ENCODE results near the gene RIPK3.

The RIPK3 gene

DNA sequence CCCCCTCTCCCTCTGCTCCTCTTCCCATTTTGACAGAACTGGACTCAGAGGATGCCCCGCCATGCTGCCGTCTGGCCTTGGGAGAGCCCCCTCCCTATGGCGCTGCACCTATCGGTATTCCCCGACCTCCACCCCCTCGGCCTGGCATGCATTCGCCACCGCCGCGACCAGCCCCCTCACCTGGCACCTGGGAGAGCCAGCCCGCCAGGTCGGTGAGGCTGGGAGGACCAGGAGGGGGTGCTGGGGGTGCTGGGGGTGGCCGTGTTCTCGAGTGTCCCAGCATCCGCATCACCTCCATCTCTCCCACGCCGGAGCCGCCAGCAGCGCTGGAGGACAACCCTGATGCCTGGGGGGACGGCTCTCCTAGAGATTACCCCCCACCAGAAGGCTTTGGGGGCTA, 29.7 kb upstream of the RIPK3 start:
- TF ChIP-seq, protein P1, sequence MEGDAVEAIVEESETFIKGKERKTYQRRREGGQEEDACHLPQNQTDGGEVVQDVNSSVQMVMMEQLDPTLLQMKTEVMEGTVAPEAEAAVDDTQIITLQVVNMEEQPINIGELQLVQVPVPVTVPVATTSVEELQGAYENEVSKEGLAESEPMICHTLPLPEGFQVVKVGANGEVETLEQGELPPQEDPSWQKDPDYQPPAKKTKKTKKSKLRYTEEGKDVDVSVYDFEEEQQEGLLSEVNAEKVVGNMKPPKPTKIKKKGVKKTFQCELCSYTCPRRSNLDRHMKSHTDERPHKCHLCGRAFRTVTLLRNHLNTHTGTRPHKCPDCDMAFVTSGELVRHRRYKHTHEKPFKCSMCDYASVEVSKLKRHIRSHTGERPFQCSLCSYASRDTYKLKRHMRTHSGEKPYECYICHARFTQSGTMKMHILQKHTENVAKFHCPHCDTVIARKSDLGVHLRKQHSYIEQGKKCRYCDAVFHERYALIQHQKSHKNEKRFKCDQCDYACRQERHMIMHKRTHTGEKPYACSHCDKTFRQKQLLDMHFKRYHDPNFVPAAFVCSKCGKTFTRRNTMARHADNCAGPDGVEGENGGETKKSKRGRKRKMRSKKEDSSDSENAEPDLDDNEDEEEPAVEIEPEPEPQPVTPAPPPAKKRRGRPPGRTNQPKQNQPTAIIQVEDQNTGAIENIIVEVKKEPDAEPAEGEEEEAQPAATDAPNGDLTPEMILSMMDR (conservative IDR thresholded peaks at IDR 0.05; ENCODE audit: low read depth, low read length) = no peak

GRCh38 chr14:24368562-24369252, 28.9 kb upstream of the RIPK3 start:
- DNase-seq (ENCODE audit: low read depth) = no peak
- TF ChIP-seq, protein P1 (conservative IDR thresholded peaks at IDR 0.05; ENCODE audit: low read depth, low read length) = no peak
- peak overlapping the region; percentile 76 for H3K4me3 ChIP-seq (ENCODE audit: low read length)

More for the DNA sequence above, 29.7 kb upstream of the RIPK3 start:
- peak overlapping the region; percentile 76 for H3K4me3 ChIP-seq (ENCODE audit: low read length)
- no peak for DNase-seq (ENCODE audit: low read depth)

DNA sequence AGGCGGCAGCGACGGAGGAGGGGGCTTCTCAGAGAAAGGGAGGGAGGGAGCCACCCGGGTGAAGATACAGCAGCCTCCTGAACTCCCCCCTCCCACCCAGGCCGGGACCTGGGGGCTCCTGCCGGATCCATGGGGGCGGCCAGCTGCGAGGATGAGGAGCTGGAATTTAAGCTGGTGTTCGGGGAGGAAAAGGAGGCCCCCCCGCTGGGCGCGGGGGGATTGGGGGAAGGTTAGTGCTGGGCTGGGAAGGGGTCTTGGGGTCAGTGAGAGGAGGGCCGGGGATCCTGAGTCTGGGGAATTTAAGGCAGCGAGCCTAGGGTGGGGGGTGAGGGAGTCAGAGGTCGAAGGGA, 28.4 kb upstream of the RIPK3 start:
- no peak for DNase-seq (ENCODE audit: low read depth)

DNA sequence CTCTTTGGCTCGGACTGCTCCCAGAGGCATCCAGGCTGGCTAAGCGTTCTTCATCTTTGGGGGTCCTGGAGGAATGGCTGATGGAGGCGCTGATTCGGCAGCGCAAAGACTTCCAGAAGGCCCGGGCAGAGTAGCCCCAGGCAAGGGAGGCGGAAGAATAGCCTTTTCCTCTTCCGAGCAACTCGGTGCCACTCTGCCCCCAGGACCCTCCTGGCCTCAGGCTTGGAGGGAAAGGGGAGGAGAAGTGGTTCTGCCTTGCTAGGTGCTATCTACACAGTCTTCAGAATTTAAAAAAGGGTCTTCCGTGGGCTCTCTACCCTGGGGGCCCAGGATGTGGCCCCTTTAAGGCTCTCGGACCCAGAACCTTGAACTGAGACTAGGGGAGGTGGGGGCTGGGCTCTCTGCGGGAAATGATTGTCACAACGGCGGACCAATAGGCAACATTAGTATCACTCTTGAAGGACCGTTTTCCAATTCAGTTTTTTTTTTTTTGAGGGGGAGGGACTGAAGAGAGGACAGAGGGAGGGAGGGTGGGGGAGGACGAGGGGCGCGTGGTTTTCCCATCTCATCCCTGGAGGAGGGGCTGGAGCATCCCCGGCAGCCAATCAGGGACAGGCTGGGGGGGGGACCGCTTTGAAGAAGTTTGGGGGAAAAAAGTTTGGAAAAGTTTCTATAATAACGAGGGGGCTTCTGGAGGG, 27.9 kb upstream of the RIPK3 start, which contains the start of gene NFATC4:
Gene NFATC4 (plus strand): TSS at position 671 of the 698 bp plus-strand sequence. CDS start 157 bp downstream, outside the sequence.
- H3K4me3 ChIP-seq (ENCODE audit: low read length) = peak within 1 kb of the TSS; percentile 76
- TF ChIP-seq, protein P1 (conservative IDR thresholded peaks at IDR 0.05; ENCODE audit: low read depth, low read length) = no peak
- DNase-seq (ENCODE audit: low read depth) = peak; percentile 67

More for the DNA sequence above, 28.4 kb upstream of the RIPK3 start:
- peak overlapping the region; percentile 76 for H3K4me3 ChIP-seq (ENCODE audit: low read length)
- TF ChIP-seq, protein P1 (conservative IDR thresholded peaks at IDR 0.05; ENCODE audit: low read depth, low read length) = no peak

- H3K4me3 ChIP-seq (ENCODE audit: low read length) = peak overlapping the region; percentile 76
- DNase-seq (ENCODE audit: low read depth) = peak; percentile 83
- TF ChIP-seq, protein P1 (conservative IDR thresholded peaks at IDR 0.05; ENCODE audit: low read depth, low read length) = no peak
Measured at GRCh38 chr14:24366721-24367513, 27.1 kb upstream of the RIPK3 start.

- DNase-seq (ENCODE audit: low read depth) = no peak
Measured at GRCh38 chr14:24366413-24366720, 26.6 kb upstream of the RIPK3 start.

More at GRCh38 chr14:24366413-24366720, 26.6 kb upstream of the RIPK3 start:
- peak overlapping the region; percentile 76 for H3K4me3 ChIP-seq (ENCODE audit: low read length)
- TF ChIP-seq, protein P1 (conservative IDR thresholded peaks at IDR 0.05; ENCODE audit: low read depth, low read length) = no peak
